NB4 (cell line): ENCODE data around the gene GNG8.

Experiments
- CTCF ChIP-seq: IDR thresholded peaks from one replicate; pipeline ENCODE4 v1.5.1; 2012; ENCODE audit warnings: low read depth, low read length
- MAX ChIP-seq: IDR thresholded peaks from 2 replicates; pipeline ENCODE4 v1.6.1; 2011; ENCODE audit warnings: low read depth, low read length
- MYC ChIP-seq: IDR thresholded peaks from 2 replicates; pipeline ENCODE4 v1.6.1; 2011; ENCODE audit warnings: low read depth, low read length
- POLR2A ChIP-seq: IDR thresholded peaks from 2 replicates; pipeline ENCODE4 v1.6.1; 2011; ENCODE audit warnings: mild to moderate bottlenecking; ENCODE audit not compliant: insufficient read length; ENCODE audit errors: extremely low read depth

- no peak for TF ChIP-seq CTCF
- no peak for TF ChIP-seq POLR2A
- TF ChIP-seq MYC, result no peak
- no peak for TF ChIP-seq MAX
Observed at GRCh38 chr19:46596008-46596407, 40.0 kb downstream of the GNG8 start.
